ENCODE data around the gene APEX2. TPM values are rescaled to one million over a fixed set of nuclear protein-coding genes. Genes with fewer than 3 reads are reported as not detected.

APEX2 gene
- total and polyA plus RNA-seq, 2 donors (not counting 3 experiments of a cell fraction or from before 2014, with no cell fraction given): 26.6 to 54.1 TPM

DNA sequence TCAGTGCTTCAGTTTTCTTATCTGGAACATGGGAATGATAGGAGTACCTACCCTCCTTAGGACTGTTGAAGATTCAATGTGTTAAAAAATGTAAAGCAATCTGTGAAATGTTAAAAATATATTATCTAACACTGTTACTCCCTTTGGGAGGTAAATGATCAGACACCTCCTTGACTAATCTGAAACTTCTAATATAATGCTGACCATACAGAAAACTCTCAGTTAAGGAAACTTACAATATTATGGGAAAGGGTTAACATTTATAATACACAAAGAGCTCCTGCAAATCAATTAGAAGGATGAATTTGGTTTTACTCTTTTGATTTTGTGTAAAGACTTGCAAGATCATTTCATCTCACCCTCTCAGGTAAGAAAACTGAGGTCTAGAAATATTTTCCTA lies 4.5 kb upstream of the APEX2 start:
- Histone ChIP-seq H3K27ac (ENCODE audit: insufficient read depth, low read depth, low read length) (no peak overlapping the region), H4K20me1 (replicated peaks; ENCODE audit: control insufficient read depth, extremely low read depth, insufficient read depth, low read length) (no peaks in the 10 kb centered on the region), H3K79me2 (ENCODE audit: control insufficient read depth, insufficient read depth, low read length) (peaks cover 3% of the 10 kb centered on the region), H3K9me3 (replicated peaks; ENCODE audit: control insufficient read depth, insufficient read depth, low read length) (no peaks in the 10 kb centered on the region), H3K27me3 (ENCODE audit: control insufficient read depth in 2 of 2, insufficient read depth in 2 of 2, low read length in 2 of 2) (no peaks in the 10 kb centered on the region), H3K9ac (replicated peaks; ENCODE audit: extremely low read depth, insufficient read depth, low read length) (no peak overlapping the region), H3K4me3 (replicated peaks in 1 of 3; ENCODE audit: insufficient read depth in 1 of 3, low read depth in 1 of 3, low read length in 3 of 3) (no peak overlapping the region), H3K9me1 (replicated peaks; ENCODE audit: control insufficient read depth, extremely low read depth, insufficient read depth, low read length) (no peaks in the 10 kb centered on the region), H3K4me2 (ENCODE audit: insufficient read depth, low read length) (no peak overlapping the region), H3K36me3 (ENCODE audit: control insufficient read depth in 2 of 2, extremely low read depth in 1 of 2, insufficient read depth in 2 of 2, low read length in 2 of 2) (no peaks in the 10 kb centered on the region), H2AFZ (ENCODE audit: low read depth, low read length) (no peak overlapping the region), H3K4me1 (ENCODE audit: control insufficient read depth, extremely low read depth, insufficient read depth, low read length) (no peaks in the 10 kb centered on the region)
- BruUV-seq (replicated peaks): no TSS peak
- FAIRE-seq (no peak), DNase-seq (ENCODE audit: low read depth, low spot score) (no peak)
- TF ChIP-seq JUN (IDR thresholded peaks at IDR 0.05; ENCODE audit: borderline replicate concordance, insufficient read depth, insufficient read length, low read depth): no peak
- TF ChIP-seq, protein P1, sequence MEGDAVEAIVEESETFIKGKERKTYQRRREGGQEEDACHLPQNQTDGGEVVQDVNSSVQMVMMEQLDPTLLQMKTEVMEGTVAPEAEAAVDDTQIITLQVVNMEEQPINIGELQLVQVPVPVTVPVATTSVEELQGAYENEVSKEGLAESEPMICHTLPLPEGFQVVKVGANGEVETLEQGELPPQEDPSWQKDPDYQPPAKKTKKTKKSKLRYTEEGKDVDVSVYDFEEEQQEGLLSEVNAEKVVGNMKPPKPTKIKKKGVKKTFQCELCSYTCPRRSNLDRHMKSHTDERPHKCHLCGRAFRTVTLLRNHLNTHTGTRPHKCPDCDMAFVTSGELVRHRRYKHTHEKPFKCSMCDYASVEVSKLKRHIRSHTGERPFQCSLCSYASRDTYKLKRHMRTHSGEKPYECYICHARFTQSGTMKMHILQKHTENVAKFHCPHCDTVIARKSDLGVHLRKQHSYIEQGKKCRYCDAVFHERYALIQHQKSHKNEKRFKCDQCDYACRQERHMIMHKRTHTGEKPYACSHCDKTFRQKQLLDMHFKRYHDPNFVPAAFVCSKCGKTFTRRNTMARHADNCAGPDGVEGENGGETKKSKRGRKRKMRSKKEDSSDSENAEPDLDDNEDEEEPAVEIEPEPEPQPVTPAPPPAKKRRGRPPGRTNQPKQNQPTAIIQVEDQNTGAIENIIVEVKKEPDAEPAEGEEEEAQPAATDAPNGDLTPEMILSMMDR (IDR thresholded peaks at IDR 0.05; ENCODE audit: extremely low read depth in 1 of 2, insufficient read depth in 1 of 2, low read depth in 1 of 2, low read length in 2 of 2): no peak
- no peak for TF ChIP-seq FOS (IDR thresholded peaks at IDR 0.05; ENCODE audit: borderline replicate concordance, insufficient read depth, low read length)
- TF ChIP-seq MYC (IDR thresholded peaks at IDR 0.05; ENCODE audit: low read depth, low read length): no peak
- no peak for TF ChIP-seq POLR2A (IDR thresholded peaks at IDR 0.05; ENCODE audit: low read depth, low read length)
- TF ChIP-seq EZH2 (IDR thresholded peaks at IDR 0.05; ENCODE audit: borderline replicate concordance, low read depth, low read length, severe bottlenecking): no peak
- TF ChIP-seq, protein P2, sequence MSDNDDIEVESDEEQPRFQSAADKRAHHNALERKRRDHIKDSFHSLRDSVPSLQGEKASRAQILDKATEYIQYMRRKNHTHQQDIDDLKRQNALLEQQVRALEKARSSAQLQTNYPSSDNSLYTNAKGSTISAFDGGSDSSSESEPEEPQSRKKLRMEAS (IDR thresholded peaks at IDR 0.05; ENCODE audit: insufficient read depth, insufficient read length): no peak
- TF ChIP-seq GATA2 (IDR thresholded peaks at IDR 0.05; ENCODE audit: insufficient read depth, insufficient read length, low read depth, low read length): no peak
- TF ChIP-seq POLR2AphosphoS5 (IDR thresholded peaks at IDR 0.05; ENCODE audit: insufficient read depth, low read depth, low read length): no peak
- ChIA-PET CTCF (interaction anchor here (0.9 kb wide), 1 partner anchor 104 kb away, joined by 3 read pairs; no protein-coding TSS in a partner anchor), POLR2A (no interaction called here)
- dilution Hi-C loops (cut with MboI; ENCODE audit: extremely low pct_ligation_motif_present, low sequenced_read_pairs): no loop called here
- intact Hi-C loops (cut with micrococcal nuclease): no loop called here

Data from endothelial cell of umbilical vein (primary cell).